BLaER1 treated with 17β-estradiol and CSF1 and Interleukin-3, amounts not matched to agents 10 nM and 100 nM (cell line): ENCODE results near the gene IRF2.

Source experiments
- H3K27ac ChIP-seq, 11 experiments: shearing (Covaris generic); formaldehyde crosslinking; 2 replicates each; pipeline ENCODE4 v1.8.1; 2022
- H3K27me3 ChIP-seq, 11 experiments: shearing (Covaris generic); formaldehyde crosslinking; 2 replicates each; pipeline ENCODE4 v1.8.1; 2022
- H3K36me3 ChIP-seq, 11 experiments: shearing (Covaris generic); formaldehyde crosslinking; 2 replicates each; pipeline ENCODE4 v1.8.1; 2022
- H3K4me1 ChIP-seq, 10 experiments: shearing (Covaris generic); formaldehyde crosslinking; 2 replicates each; pipeline ENCODE4 v1.8.1; 2022
- H3K4me2 ChIP-seq, 11 experiments: shearing (Covaris generic); formaldehyde crosslinking; 2 replicates each; pipeline ENCODE4 v1.8.1; 2022
- H3K4me3 ChIP-seq, 10 experiments: shearing (Covaris generic); formaldehyde crosslinking; 2 replicates each; pipeline ENCODE4 v1.8.1; 2022
- H3K9ac ChIP-seq, 11 experiments: shearing (Covaris generic); formaldehyde crosslinking; 2 replicates each; pipeline ENCODE4 v1.8.1; 2022
- H3K9me3 ChIP-seq, 11 experiments: shearing (Covaris generic); formaldehyde crosslinking; replicated peaks in 1 of 11; 2 replicates each; pipeline ENCODE4 v1.8.1; 2022
- H4K20me1 ChIP-seq, 11 experiments: shearing (Covaris generic); formaldehyde crosslinking; 2 replicates each; pipeline ENCODE4 v1.8.1; 2022
- Cebpa-rat ChIP-seq, 11 experiments: shearing (Covaris generic); IDR thresholded peaks; 2 replicates each; pipeline ENCODE4 v1.8.1; 2022

Gene IRF2

DNA sequence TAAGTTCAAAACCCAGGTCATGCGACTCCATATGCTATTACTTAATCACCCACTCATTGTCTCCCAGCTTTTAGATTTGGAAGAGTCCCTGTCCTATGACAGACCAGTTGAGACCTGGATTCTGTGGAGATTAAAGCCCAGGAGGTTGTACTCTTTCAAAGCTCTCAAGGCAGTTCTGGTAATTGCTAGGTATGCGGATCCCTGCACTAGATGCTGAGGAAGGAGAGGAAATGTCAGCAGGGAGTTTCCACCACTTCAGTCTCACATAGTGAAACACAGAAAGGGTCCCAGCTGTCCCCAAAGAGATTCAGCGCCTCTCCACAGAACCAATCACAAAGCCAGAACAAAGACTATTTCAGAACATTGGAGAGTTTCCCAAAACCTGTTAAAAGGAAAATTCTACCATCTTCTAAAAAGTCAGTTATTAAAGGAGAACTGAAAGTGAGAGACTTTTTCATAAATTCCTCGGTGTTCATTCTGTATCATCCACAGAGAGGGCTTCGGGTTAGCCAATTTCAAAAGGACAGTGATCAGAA, 53.4 kb downstream of the IRF2 start:
- peak overlapping the region in 7 of 11 experiments; percentile 1 to 45 (median 12); a peak in 8 of 22 replicates for H3K9ac ChIP-seq
- peak overlapping the region in 8 of 11 experiments; percentile 38 to 61 (median 52); a peak in 15 of 22 replicates for H3K27ac ChIP-seq
- H3K4me1 ChIP-seq: peaks cover 46 to 62% (median 56%) of the 10 kb centered on the region in 10 experiments
- TF ChIP-seq Cebpa-rat (IDR thresholded peaks at IDR 0.05): no peak
- H4K20me1 ChIP-seq: peaks cover 0 to 60% (median 6%) of the 10 kb centered on the region in 11 experiments; a peak in 9 of 22 replicates
- H3K36me3 ChIP-seq: peaks cover 62 to 79% (median 67%) of the 10 kb centered on the region in 11 experiments
- no peaks in the 10 kb centered on the region for H3K27me3 ChIP-seq
- H3K9me3 ChIP-seq: peaks cover 13 to 36% (median 24%) of the 10 kb centered on the region in 11 experiments; a peak in 21 of 22 replicates
- H3K4me2 ChIP-seq: peak overlapping the region; percentile 50 to 84 (median 77)
- H3K4me3 ChIP-seq: peak overlapping the region in 2 of 10 experiments; percentile 12 to 19; a peak in 3 of 20 replicates

DNA sequence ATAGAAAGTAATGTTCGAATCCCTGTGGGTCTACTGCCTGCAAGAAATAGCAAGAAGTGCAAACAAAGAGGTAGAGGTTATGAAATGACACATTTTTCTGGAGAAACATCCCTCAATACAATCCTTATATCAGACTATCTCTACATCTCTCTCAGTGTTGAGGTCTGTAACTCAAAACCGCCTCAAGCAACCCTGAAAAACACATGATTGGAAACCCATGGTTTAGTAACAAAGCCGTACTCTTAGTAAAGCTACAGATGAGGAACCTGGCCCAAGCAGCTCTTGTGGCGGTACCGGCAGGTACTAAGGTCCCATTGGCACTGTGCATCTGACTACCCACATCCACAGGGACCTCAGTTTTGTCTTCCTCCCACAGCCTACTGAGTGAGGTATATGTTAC, 53.9 kb downstream of the IRF2 start:
- peak overlapping the region; percentile 50 to 84 (median 77) for H3K4me2 ChIP-seq
- peaks cover 0 to 56% (median 6%) of the 10 kb centered on the region in 11 experiments; a peak in 9 of 22 replicates for H4K20me1 ChIP-seq
- peak overlapping the region in 8 of 11 experiments; percentile 38 to 61 (median 52); a peak in 14 of 22 replicates for H3K27ac ChIP-seq
- H3K9me3 ChIP-seq: peaks cover 13 to 33% (median 24%) of the 10 kb centered on the region in 11 experiments; a peak in 21 of 22 replicates
- no peak overlapping the region for H3K4me3 ChIP-seq
- no peak for TF ChIP-seq Cebpa-rat (IDR thresholded peaks at IDR 0.05)
- peaks cover 46 to 62% (median 56%) of the 10 kb centered on the region in 10 experiments for H3K4me1 ChIP-seq
- H3K9ac ChIP-seq: peak overlapping the region in 3 of 11 experiments; percentile 3 to 45 (median 26); a peak in 3 of 22 replicates
- H3K36me3 ChIP-seq: peaks cover 62 to 79% (median 67%) of the 10 kb centered on the region in 11 experiments
- H3K27me3 ChIP-seq: no peaks in the 10 kb centered on the region

DNA sequence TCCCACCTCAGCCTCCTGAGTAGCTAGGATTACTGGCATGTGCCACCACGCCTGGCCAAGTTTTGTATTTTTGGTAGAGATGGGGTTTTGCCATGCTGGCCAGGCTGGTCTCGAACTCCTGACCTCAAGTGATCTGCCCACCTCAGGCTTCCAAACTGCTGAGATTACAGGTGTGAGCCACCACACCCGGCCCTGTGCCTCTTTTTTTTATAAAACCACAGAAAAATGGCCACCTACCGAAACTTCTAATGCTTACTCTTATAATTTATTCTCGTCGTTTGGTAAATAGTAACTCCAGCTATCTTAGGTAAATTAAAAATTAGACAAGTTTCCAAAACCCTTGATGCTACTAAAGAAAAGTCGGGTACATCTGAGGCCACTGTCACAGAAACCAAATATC, 54.4 kb downstream of the IRF2 start:
- Histone ChIP-seq H4K20me1 (peaks cover 0 to 54% (median 6%) of the 10 kb centered on the region in 11 experiments; a peak in 9 of 22 replicates), H3K4me1 (peaks cover 46 to 66% (median 58%) of the 10 kb centered on the region in 10 experiments), H3K27ac (peak overlapping the region in 3 of 11 experiments; percentile 16 to 61 (median 46); a peak in 5 of 22 replicates), H3K27me3 (no peaks in the 10 kb centered on the region), H3K4me2 (peak overlapping the region in 10 of 11 experiments; percentile 73 to 84 (median 77); a peak in 18 of 22 replicates), H3K36me3 (peaks cover 62 to 79% (median 67%) of the 10 kb centered on the region in 11 experiments), H3K9ac (no peak overlapping the region), H3K4me3 (no peak overlapping the region), H3K9me3 (peaks cover 13 to 29% (median 24%) of the 10 kb centered on the region in 11 experiments; a peak in 21 of 22 replicates)
- no peak for TF ChIP-seq Cebpa-rat (IDR thresholded peaks at IDR 0.05)

DNA sequence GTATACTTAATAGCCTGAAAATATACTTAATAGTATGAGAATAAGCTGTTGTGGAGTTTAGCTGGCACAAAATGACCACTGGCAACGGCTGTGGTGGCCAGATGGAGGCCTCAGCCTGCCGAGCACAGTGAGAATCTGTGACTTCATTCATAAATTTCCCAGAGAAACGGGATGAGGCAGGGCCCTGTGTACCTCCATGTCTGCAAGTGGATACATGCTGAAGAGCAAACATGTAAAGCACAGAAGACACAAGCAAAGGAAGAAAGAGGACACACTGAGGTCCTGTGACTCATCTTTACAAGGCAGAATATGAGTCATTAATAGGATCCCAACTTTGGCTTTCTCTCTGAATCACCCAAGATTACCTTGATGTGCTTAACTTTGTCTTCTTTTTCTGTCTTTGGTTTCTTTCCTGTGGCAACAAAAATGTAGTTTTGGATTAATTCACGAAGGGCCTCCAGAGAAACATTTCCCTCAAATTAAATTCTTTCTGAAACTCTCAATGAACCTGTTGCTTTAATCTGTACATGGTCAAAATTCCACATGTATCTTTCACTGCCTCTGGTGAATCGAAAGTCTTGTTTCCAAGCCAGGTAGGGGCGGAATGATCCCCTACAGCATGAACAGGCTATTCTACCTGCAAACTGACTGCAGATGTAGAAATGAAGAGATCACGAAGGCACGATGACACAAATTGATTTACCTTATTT, 56.4 kb downstream of the IRF2 start:
- no peak for TF ChIP-seq Cebpa-rat (IDR thresholded peaks at IDR 0.05)
- Histone ChIP-seq H3K4me3 (peak overlapping the region in 8 of 10 experiments; percentile 35 to 63 (median 50); a peak in 12 of 20 replicates), H3K27me3 (no peaks in the 10 kb centered on the region), H3K4me1 (peaks cover 61 to 84% (median 77%) of the 10 kb centered on the region in 10 experiments), H3K9me3 (peaks cover 7 to 9% (median 8%) of the 10 kb centered on the region in 11 experiments; a peak in 21 of 22 replicates), H4K20me1 (peaks cover 0 to 40% (median 6%) of the 10 kb centered on the region in 11 experiments; a peak in 9 of 22 replicates), H3K36me3 (peaks cover 53 to 79% (median 60%) of the 10 kb centered on the region in 11 experiments), H3K9ac (peak overlapping the region; percentile 18 to 75 (median 68); a peak in 17 of 22 replicates), H3K27ac (peak overlapping the region in 10 of 11 experiments; percentile 39 to 85 (median 76); a peak in 19 of 22 replicates), H3K4me2 (peak overlapping the region; percentile 70 to 96 (median 91))

DNA sequence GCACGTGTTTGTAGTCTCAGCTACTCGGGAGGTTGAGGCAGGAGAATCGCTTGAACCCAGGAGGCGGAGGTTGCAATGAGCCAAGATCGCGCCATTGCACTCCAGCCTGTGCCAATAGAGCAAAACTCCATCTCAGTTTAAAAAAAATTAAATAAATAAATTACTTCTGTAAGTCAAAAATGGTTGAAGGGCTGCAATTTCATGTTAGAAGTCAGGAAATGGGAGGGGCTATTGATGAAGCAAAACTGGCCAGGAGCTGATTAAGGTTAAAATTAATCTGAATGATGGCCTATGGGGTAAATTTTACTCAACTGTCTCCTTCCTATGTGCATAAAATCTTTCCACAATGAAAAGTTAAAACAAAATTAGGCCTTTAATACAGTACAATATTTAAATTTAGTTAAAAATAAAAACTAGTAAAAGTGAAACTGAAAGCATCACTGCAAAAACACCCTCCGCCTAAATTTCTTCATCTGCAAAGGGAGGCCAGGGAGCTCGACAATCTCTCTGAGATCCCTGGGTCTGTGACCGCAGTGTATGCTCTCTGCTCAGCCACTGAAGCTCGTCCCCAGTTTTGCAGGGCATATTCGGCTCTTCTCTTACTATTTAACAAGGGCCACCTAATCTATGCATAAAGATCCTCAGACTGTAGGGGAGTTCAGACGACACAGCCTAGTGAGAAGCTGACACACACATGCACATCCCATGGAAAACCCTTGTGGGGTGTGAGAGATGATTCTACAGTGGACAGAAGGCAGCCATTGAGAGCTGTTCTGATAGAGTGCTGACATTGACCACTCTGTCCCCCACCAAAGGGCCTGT, 57.2 kb downstream of the IRF2 start:
- no peak for TF ChIP-seq Cebpa-rat (IDR thresholded peaks at IDR 0.05)
- peak overlapping the region; percentile 35 to 63 (median 48); a peak in 17 of 20 replicates for H3K4me3 ChIP-seq
- peak overlapping the region; percentile 19 to 75 (median 68); a peak in 19 of 22 replicates for H3K9ac ChIP-seq
- H4K20me1 ChIP-seq: peaks cover 0 to 37% (median 6%) of the 10 kb centered on the region in 11 experiments; a peak in 9 of 22 replicates
- H3K36me3 ChIP-seq: peaks cover 45 to 79% (median 58%) of the 10 kb centered on the region in 11 experiments
- H3K27ac ChIP-seq: peak overlapping the region in 10 of 11 experiments; percentile 39 to 85 (median 76); a peak in 20 of 22 replicates
- H3K9me3 ChIP-seq: peaks cover 0 to 1% (median under 1%) of the 10 kb centered on the region in 11 experiments; a peak in 7 of 22 replicates
- H3K4me2 ChIP-seq: peak overlapping the region; percentile 70 to 96 (median 91)
- H3K4me1 ChIP-seq: peaks cover 60 to 90% (median 81%) of the 10 kb centered on the region in 10 experiments
- H3K27me3 ChIP-seq: no peaks in the 10 kb centered on the region

DNA sequence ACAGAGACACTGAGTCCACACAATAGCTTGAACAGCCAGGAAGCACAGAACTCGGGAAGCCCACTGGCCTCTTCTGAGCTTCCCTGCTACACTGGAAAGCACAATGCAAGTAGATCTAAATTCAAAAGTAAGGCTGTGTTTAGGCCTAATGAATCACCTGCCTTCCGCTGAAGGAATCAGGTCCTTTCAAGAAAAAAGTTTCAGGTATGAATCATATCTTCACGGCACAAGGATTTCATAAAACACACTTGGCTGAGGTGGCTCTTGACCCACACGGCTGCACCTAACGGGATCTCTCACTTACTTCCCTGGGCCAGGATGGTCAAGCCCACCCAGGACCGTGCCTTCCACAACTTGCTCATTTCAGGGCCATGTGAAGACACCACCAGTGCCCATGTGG, 59.3 kb downstream of the IRF2 start:
- Histone ChIP-seq H3K36me3 (peaks cover 39 to 82% (median 56%) of the 10 kb centered on the region in 11 experiments), H3K4me2 (no peak overlapping the region), H3K9ac (no peak overlapping the region), H3K27ac (peak overlapping the region in 3 of 11 experiments; percentile 5 to 85 (median 8); a peak in 3 of 22 replicates), H3K4me3 (no peak overlapping the region), H4K20me1 (peaks cover 0 to 16% (median 0%) of the 10 kb centered on the region in 11 experiments; a peak in 3 of 22 replicates), H3K9me3 (no peaks in the 10 kb centered on the region), H3K4me1 (peaks cover 45 to 81% (median 74%) of the 10 kb centered on the region in 10 experiments), H3K27me3 (no peaks in the 10 kb centered on the region)
- no peak for TF ChIP-seq Cebpa-rat (IDR thresholded peaks at IDR 0.05)

DNA sequence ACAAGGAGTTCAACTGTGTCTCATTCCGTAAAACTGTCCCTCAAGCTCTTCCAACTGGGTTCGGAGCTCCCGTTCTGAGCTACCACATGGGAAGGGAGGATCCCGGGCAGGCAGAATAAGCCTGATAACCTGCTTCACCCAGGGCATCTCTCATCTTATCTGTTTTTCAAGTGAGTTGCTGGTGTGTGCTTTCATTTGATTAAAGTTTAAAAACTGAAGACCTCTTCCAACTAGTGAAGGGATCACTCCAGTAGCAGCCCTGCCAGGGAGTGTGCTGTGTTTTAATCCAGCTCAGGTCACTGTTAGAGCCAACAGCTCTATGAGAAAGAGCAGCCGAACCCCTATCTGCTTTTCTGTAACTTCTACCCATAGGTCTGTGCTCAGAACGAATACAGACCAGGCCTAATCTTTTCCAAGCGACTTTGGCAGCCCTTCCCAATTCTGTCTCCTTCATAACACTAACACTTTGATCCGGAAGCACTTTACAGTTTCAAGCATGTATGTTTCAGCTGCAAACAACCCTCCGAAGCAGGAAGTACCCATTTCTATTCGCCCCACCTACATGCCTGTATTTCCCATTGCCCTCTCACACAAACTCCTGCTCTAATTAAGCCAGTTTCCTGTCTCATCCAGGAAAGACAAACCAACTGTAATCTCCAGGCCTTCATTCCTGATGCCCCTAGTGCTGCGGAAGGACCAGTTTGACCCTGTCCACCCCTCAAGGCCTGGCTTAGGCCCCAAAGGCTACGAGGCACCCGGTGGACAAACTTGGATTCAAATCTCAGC, 60.9 kb downstream of the IRF2 start:
- Histone ChIP-seq H3K27ac (peak overlapping the region in 9 of 11 experiments; percentile 23 to 91 (median 53); a peak in 20 of 22 replicates), H3K9ac (peak overlapping the region in 7 of 11 experiments; percentile 20 to 36 (median 31); a peak in 10 of 22 replicates), H3K4me2 (peak overlapping the region; percentile 24 to 73 (median 48)), H3K27me3 (no peaks in the 10 kb centered on the region), H4K20me1 (peaks cover 0 to 7% (median 0%) of the 10 kb centered on the region in 11 experiments; a peak in 2 of 22 replicates), H3K4me1 (peaks cover 57 to 83% (median 75%) of the 10 kb centered on the region in 10 experiments), H3K4me3 (no peak overlapping the region), H3K9me3 (no peaks in the 10 kb centered on the region), H3K36me3 (peaks cover 30 to 76% (median 40%) of the 10 kb centered on the region in 11 experiments)
- no peak for TF ChIP-seq Cebpa-rat (IDR thresholded peaks at IDR 0.05)
